HG03103 (cell line): ENCODE data around the gene TERB1.

ENCODE experiments used
- ATAC-seq: cut with Tn5 transposase; IDR thresholded peaks from one replicate; pipeline ENCODE4 v1.9.1; 2021; ENCODE audit warnings: low read depth; ENCODE audit not compliant: unreplicated experiment

Gene TERB1, protein sequence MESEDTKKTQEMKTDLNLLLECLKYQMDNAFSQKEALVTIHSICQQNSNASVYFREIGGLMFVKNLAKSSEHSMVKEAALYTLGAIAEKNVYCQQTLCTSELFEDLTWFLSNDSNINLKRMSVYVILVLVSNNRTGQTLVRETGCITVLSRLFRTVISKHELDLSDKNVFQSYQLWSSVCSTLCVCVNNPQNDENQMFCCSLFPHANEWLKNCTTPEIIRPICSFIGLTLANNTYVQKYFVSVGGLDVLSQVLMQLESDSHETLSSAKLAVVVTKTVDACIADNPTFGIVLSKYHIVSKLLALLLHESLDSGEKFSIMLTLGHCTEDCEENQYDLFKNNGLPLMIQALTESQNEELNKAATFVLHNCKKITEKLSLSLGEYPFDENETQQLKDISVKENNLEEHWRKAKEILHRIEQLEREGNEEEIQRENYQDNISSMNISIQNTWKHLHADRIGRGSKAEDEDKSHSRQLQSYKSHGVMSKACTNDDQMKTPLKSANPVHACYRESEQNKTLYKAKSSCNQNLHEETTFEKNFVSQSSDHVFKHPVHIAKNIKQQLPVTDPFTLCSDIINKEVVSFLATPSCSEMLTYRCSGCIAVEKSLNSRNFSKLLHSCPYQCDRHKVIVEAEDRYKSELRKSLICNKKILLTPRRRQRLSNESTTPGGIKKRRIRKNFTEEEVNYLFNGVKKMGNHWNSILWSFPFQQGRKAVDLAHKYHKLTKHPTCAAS

DNA sequence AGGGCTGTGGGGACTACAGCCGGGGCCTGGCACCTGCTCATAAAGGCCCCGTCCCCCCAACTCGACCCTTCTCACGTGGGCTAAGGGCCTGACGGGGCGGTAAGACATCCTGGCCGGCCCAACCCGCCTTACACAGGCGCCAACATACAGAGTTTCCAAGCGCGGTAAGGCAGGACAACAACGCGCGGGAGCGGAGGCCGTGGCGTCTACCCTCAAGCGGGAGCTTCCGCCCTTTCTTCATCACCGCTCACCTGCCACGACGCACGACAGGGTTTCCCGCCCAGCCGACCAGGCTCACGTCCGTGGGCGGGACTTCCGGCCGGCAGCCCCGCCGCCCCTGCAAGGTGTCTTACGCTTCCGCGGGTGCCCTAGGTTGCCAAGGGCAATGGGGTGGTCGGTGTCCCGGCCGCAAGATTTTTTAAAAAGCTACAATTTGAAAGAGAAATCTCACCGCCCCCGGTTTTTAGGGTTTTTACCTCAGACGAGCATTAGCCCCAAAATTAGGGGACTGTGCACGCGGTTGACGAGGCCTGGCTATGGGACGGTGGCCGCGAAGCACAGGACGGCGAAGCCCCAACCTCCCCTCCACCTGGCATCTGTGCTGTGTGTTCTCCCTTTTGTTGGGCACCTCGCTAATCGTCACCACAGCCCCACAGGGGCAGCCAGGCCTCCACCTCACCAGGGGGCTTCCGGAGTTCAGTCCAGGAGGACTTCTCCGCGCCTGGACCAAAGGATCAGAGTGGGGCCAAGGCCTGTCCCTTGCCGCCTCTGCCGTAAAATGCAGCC is at the start of gene TERB1:
TSS of gene TERB1 (minus strand) at position 265 of the 786 bp plus-strand sequence. CDS start 4,786 bp downstream, outside the sequence.
- no peak for ATAC-seq

DNA sequence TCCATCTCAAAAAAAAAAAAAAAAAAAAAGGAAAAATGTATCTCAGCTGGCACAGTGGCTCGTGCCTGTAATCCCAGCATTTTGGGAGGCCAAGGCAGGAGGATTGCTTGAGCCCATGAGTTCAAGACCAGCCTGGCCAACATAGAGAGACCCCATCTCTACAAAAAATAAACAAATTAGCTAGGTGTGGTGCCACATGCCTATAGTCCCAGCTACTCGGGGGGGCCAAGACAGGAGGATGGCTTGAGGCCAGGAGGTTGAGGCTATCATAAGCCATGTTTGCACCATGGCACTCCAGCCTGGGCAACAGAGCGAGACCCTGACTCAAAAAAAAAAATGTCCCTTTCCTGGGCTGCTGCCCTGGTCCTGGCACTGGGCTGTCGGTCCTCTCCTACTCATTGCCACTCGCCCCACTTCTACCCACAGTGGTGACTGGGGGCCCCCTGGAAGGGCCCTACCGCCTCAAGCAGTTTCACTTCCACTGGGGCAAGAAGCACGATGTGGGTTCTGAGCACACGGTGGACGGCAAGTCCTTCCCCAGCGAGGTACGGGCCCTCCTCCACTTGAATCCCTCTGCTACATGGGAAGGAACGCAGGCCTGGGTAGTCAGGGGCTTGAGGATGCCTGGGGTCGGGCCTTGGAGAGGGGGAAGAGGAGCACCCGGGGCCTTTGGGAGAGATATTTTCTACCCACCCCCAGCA is 48.9 kb upstream of the TERB1 start:
- ATAC-seq = no peak

DNA sequence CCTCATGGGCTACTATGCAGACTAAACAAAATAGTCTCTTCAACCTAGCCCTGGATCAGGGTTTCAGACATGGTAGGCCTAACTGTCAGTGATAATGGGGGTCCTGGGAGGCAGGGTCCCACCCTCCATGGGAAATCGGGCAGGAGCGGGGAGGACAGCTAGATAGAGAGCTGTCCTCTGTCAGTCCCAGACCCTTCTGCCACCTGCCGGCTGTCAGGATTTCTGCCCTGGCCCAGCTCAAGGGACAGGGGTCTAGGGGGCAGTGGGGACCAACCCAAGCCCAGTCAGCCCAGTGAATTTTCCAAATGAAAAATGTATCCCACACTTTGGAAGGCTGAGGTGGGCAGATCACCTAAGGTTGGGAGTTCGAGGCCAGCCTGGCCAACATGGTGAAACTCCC is 48.2 kb upstream of the TERB1 start:
- ATAC-seq = no peak

DNA sequence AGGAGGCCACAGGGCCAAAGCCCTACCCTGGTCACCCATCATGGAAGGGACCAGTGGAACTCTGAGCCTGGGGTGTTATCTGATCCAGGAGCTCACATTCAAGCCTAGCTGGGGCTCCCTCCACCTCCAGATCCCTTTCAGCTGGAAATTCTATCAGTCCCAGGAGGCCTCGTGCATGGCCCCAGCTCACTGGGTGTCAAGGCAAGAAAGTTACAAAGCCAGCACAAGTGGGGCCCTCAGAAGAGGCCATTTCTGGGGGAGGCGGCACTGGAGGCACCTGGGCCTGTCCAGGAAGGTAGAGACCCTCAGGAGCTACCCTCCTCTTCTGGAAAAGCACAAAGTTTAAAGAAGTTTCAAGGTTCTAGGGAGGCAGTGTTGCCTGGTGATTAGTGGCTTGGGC is 47.6 kb upstream of the TERB1 start:
- no peak for ATAC-seq

DNA sequence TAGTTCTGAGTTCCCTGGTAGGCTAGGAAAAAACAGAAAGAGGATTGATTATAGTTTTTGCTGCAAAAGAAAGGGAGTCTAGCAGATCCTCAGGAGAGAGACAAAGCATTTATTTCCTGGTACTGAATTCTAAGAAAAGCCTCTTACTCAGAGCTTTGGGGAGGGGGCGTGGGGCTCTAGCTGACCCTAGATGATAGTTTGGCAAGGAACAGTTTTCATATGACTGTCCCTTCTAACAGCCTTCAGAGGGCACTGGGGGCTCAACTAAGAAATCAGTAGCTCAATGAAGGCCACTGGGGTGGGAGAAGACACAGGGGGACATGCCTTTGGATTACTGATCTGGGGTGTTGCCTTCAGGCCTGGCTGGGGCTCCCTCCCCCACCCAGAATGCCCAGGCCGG is 46.8 kb upstream of the TERB1 start:
- ATAC-seq = no peak

DNA sequence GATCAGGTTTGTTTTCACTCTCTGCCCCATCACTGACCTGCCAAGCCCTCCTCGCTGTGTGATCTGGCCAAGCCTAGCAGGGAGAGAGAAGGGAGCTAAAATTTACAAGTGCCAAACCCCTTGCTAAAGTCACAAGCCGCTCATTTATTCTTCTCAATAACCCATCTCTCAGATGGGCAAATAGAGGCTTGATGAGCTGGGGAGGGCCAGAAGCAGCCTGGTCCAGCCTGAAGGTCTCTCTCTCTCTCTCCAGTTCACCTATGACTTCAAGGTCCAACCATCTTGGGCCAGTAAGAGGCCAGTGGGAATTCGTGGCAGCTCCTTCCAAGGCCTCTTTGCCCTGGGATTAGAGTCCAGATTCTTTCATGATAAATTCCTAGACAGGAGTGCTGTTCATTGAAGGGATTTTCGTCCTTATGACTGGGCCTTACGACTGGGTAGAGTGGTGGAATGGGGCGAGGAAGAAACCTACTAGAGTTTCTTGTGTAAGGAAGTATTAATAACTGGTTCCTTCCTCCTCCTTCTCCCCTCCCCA is 46.2 kb upstream of the TERB1 start:
- no peak for ATAC-seq

DNA sequence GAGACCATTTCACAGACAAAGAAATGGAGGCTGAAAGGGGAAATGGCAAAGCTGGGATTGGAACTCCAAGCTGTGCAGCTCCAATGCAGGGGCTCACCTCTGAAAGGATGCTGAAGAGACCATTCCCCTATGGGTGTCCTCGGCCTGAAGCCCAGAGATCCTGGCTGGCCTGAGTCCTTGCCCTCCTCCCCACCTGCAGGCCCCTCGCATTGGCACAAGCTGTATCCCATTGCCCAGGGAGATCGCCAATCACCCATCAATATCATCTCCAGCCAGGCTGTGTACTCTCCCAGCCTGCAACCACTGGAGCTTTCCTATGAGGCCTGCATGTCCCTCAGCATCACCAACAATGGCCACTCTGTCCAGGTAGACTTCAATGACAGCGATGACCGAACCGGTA is 45.4 kb upstream of the TERB1 start:
- no peak for ATAC-seq

DNA sequence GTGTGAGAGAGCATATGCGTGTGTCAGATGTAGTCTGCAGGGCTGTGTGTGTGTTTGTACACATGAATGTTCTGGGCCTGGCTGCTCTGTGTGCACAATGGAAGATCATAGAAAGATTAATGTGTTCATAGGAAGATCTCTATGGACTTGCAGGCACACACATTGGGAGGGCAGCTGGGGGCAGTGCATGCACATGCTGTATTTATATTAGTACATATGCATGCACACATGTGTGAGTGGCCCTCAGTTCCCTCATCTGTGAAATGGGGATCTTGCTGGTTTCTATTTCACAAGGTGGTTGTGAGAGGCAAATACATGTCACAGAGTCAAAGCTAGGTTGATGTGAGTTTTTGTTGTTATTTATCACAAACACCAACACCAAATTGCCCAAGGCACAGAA is 44.9 kb upstream of the TERB1 start:
- ATAC-seq = no peak

DNA sequence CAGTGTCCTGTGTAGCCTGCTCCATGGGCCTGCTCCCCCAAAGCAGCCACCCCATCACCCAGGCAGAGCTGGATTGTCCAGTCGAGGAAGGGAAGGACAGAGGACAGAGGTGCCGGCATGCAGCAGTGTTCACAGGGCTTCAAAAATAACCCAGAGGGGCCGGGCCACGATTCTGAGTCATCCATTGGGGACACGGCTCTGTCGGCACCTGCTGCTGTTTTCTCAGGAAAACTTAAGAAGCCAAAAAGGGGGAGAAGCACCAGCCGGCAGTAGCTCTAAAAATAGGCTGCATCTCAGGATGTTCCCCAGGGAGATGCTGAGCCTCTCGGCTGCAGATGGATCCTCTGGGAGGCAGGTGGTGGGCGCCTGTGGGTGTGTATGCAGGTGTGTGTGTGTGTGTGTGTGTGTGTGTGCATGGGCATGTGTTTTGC is 44.4 kb upstream of the TERB1 start:
- ATAC-seq = no peak

DNA sequence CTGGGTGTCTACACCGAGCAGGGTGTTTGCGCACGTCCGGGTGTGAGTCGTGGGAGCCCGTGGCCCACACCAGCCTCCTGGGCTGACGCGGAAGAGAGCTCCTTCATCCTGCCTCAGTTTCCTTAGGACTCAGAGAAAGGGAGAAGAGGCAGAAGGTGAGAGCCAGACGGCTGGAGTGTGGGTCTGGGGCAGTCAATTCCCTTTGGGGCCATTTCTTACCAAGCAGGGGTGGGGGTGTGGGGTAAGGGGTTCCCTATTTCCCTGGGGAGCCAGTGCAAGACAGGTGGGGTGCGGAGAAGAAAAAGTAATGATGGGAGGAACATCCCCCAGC is 43.7 kb upstream of the TERB1 start:
- ATAC-seq = no peak

DNA sequence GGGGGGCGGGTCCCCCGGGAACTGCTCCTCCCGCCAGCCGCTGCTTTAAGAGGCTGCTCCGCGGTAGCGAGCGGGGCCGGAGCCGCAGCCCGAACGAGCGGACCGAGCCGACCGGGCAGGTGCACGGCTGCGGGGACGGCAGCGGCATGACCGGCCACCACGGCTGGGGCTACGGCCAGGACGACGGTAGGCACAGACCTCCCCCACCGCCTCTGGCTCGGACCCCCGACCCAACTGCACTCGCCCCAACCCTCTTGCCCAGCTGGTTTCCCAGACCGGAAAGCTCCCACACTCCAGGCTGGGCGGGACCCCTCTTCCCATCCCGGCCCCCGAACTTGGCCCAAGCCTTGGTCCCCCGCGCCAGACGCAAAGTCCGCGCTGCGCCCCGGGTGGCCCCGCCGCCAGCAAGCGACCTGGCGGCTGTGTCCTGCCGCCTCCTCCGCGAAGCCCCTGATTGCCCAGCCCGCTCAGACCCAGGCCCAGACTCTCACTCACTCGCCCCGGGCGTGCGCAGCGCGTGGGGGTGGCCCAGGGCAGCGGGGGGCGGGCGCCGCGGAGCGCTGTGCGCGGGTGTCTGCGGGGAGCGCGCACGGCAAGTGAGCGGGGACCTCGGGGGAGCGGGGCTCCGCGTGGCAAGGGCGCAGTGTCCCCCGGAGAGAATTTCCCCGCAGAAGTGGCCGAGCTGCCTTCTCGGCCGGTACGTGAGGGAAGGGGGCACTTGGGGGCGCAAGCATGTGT is 43.1 kb upstream of the TERB1 start, which contains the start of gene CA7:
TSS of gene CA7 (plus strand) at position 73 of the 738 bp plus-strand sequence. CDS start at position 147, 74 bp downstream.
- no peak for ATAC-seq

DNA sequence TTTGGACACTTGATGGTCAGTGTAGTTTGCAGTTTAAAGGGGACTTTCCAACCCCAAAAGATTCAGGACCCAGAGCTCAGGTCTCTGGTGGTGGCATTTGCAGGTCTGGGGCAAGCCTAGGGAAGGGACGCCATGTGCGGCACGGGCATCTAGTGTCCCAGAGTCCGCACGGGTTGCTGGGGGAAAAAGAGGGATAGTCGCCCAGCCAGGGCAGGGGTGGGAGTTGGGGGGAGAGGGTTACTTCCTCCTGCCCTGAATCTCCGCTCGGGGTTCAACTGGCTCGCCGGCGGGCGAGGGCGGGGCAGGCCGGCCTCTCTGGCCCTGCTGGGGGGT is 42.6 kb upstream of the TERB1 start:
- ATAC-seq = no peak

DNA sequence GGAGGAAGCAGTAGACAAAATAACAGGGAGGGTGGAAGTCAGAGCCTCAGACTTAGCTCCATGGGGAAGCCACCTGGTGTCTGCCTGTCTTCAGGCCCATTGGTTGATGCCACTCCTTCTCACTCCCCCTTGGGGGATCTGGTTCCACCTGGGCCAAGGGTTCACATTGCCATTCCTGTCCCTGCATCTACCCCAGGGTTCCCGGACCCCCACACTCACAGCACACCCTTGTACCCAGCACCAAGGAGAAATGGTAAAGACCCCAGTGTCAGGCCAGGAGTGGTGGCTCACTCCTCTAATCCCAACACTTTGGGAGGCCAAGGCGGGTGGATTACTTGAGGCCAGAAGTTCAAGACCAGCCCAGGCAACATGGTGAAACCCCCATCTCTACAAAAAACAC is 41.8 kb upstream of the TERB1 start:
- ATAC-seq = no peak

DNA sequence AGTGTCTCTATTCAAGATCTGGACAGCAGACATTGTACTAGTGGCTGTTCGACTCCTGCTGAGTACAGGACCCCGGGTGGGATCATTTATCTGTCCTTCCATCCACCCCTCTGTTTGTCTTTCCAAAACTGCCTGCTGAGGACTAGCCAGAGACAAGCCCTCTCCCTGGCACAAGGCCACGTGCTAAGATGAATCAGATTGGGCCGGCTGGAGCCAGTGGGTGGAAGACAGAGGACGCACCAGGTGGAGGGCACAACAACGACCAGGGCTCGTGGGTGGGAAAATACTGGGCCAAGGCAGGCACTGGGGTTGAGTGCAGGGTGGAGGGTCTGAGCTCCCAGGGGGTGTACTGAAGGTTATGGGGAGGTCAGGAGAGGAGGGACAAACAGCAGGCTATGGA is 41.4 kb upstream of the TERB1 start:
- ATAC-seq = no peak

DNA sequence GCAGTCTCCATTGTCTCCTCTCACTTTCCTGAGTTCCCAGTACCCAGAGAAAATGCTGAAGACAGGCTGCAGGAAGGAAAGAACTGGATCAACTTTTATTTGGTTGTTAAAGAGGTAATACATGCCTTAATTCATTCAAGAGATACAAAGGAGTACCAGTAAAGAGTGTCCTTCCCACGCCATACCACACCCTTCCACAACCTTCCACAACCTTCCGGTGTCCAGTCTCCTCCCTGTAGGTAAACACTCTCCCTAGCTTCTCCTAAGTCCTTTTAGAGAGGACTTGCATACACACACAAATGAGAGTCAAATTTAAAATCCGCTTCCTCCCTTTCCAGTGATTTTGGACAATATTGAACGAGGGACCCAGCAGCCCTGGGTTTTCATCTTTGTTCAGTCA is 40.0 kb upstream of the TERB1 start:
- ATAC-seq = no peak

DNA sequence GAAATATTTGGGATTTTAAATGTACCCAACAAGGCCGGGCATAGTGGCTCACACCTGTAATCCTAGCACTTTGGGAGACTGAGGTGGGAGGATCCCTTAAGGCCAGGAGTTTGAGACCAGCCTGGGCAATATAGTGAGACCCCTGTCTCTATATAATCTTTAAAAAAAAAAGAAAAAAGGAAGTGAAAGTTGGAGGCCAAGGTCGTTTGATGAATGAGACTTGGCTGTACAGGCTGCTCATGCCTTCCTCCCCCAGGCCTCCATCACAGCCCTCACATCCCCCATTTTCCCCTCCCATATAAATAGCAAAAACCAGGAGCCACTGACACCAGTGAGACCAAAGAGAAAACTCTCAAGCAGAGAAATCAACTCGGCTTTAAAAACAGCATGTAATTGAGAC is 39.5 kb upstream of the TERB1 start:
- ATAC-seq = no peak

DNA sequence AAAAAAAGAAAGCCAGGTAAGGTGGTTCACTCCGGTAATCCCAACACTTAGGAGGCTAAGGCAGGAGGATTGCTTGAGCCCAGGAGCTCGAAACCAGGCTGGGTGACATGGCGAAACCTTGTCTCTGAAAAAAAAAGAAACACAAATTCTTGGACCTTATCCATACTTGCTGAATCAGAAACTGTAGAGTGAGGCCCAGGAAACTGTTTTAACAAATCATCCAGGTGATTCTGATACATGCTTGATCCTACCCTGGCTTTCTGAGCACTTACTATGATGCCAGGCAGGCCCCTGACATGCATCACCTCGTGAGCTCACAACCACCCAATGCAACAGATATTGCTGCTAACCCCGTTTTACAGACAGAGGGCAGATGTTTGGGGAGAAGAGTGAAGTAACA is 33.4 kb upstream of the TERB1 start:
- no peak for ATAC-seq

DNA sequence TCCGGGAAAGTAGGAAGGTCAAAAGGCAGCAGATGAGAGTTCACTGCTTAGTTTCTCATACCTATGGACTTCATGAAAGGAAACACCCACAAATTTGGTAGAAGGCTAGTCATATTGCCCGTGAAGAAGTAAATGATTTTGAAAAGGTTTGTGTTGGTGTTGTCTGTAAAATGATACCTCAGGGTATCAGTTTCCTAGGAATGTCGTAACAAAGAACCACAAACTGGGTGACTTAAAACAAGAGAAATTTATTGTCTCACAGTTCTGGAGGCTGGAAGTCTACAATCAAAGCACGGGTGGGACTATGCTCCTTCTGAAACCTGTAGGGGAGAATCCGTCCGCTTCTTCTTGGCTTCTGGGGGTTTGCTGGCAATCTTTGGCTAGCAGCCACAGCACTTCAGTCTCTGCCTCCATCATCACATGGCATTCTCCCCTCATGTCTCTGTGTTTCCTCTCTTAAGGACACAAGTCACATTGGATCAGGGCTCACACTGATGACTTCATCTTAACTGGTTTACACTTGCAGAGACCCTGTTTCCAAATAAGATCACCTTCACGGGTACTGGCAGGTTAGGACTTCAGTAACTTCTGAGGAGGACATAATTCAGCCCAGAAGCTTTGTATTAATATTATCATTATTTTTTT is 31.4 kb upstream of the TERB1 start:
- no peak for ATAC-seq

DNA sequence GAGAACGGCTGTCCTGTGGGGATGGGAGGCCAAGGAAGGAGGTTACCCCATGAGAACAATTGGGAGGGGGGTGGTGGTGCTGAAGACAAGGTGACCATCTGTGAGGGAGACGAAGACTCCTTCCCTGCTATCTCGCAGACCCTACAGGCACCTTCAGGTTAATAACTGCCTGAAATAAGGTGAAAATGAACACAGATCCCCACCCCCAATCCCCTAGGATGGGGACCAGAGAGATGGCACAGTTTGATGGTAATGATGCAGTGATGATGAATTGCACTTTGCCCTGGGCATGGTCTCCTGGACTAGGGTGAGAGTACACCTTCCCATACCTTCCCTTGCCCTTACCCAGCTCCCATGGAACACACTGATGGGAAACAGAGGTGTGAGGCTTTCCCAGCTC is 30.8 kb upstream of the TERB1 start:
- ATAC-seq = no peak
